IPS-NIHi7 (cell line): ENCODE results near the gene CYP2A6.
A peak's percentile ranks its signal among the peaks of the same experiment; 100 is the strongest.
"Not testable (repeated sequence)": the region's sequence is repeated elsewhere in the genome, so short reads cannot be mapped to it uniquely, and the experiment has no call there.

Experiments
- DNase-seq: peaks from one replicate; pipeline ENCODE4 v3.0.0; 2012; ENCODE audit warnings: mixed read lengths; ENCODE audit errors: extremely low spot score

CYP2A6 gene

DNA sequence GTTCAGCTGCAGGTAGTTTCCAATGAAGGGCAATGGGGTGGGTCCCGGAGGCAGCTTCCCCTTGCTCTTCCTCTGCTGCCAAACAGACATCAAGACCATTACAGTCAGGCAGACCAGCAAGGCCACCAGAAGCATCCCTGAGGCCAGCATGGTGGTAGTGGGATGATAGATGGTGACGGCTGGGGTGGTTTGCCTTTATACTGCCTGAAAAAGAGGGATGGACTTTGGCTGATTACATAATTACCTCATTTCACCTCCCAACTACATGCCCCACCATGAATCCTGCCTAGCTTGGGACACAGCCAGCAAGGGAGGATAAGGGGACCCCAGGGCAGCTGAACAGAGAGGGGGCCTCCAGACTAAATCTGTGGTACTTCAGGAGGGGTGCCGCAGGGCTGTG is at the start of gene CYP2A6:
TSS of gene CYP2A6 (minus strand) at position 171 of the 400 bp plus-strand sequence. CDS start at position 150, 21 bp downstream.
- not testable (repeated sequence) for DNase-seq

GRCh38 chr19:40899964-40900363 is 49.7 kb upstream of the CYP2A6 start:
- not testable (repeated sequence) for DNase-seq

DNA sequence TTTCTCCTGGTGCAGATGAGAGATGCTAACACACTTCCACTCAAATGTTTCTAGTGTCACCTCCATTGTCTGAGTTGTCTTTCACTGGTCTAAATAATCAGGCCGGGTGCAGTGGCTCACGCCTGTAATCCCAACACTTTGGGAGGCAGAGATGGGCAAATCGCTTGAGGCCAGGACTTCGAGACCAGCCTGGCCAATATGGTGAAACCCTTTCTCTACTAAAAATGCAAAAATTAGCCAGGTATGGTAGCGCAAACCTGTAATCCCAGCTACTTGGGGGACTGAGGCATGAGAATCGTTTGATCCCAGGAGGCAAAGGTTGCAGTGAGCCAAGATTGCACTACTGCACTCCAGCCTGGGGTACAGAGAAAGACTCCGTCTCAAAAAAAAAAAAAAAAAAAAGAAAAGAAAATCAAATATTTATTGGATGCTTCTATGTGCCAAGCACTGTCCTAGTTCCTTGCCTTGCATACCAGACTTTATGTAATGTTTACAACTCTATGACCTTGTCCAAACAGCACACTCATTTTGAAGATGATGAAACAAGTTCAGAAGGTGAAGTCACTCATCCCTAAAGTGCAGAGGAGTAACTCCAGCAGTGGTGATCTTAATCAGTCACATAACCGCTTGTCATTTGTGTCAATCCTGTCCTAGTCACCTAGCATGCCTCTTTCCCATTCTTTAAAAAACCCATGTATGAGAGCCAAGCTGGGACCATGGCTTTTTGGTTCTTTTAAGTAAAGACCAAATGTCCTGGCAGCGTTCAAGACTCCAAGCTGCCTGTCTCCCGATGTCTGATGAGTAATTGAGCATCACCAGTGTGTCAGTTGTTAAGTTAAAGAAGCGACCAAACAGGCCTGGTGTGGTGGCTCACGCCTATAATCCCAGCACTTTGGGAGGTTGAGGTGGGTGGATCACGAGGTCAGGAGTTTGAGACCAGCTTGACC is 46.9 kb upstream of the CYP2A6 start:
- not testable (repeated sequence) for DNase-seq

- no peak for DNase-seq
Observed at GRCh38 chr19:40896418-40896796, 46.2 kb upstream of the CYP2A6 start.

DNA sequence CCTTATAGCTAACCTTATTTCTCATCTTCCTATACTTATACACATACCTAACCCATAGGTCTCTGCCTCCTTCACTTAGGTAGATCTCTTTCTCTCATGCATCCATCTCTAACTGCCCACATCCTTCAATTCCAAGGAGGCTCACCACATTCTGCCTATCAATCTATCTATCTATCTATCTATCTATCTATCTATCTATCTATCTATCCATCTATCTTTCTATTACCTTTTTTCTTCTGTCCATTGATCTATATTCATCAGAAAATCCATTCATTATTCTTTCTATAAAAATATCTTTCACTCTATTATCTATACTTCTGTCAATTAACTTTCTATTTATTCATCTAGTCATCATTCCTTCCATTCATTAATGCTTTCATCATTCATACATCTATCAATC is 42.9 kb upstream of the CYP2A6 start:
- no peak for DNase-seq

DNA sequence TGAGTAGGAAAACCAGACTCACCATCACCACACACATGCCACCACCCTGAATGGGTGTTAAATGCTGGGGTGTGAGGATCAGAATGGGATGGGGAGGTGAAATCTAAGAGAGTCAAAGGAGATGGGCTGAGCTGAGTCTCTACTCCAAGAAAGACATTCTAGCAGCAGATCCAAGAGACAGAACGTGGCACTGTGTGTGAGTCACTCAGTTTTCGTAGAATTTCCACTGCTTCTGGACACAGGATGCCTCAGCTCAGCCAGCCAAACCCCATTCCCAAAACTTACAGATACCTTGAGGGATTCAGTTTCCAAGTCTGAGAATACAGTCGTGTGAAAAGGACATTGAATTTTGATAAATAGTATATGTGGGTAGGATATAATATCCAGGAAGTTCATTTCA is 39.1 kb upstream of the CYP2A6 start:
- no peak for DNase-seq

- no peak for DNase-seq
Observed at GRCh38 chr19:40888191-40888590, 37.9 kb upstream of the CYP2A6 start.

DNA sequence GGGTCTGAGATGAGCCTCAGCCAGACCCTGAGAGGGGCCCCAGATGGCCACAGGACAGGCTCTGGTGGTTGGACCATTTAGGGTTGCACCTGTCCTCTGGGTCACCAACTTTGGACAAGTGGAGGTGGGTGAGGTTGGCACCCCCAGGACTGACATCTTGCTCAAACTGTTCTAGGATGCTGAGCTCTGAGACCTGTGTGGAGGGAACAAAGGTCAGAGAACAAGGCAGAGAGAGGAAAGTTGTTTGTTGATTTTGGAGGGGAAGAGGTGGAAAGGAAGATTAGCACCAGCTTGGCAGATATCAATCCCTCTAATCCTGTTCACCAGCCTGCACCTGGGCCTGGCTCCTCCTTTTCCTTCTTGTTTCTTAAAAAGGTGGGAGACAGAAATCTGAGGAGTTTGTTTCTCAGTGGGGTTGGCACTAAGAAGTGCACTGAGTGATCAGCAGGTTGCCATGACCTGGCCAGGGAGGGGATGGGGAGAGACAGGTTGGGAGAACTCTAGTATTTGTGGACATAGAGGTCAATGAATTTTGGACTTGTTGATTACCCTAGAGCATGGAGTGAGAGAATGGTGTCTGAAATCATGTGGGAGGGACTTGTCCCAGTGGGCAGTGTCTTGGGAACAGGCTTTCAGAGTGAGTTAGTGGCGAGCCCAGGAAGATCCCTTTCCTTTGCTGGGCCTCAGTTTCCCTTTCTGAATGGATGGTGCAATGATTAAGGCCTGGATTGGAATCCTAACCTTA is 34.1 kb upstream of the CYP2A6 start:
- DNase-seq, result not testable (repeated sequence)

GRCh38 chr19:40882062-40882461 is 31.8 kb upstream of the CYP2A6 start, which contains the start of gene CYP2A7:
CYP2A7 (minus strand) TSS chr19:40882231; CDS start chr19:40882210, 21 bp downstream.
- not testable (repeated sequence) for DNase-seq

GRCh38 chr19:40879349-40879748 is 29.1 kb upstream of the CYP2A6 start:
- DNase-seq, result not testable (repeated sequence)

- peak; percentile 72 for DNase-seq
Observed at GRCh38 chr19:40875526-40875951, 25.3 kb upstream of the CYP2A6 start.

GRCh38 chr19:40874874-40875273 is 24.6 kb upstream of the CYP2A6 start:
- not testable (repeated sequence) for DNase-seq

- not testable (repeated sequence) for DNase-seq
Observed at GRCh38 chr19:40873873-40874272, 23.6 kb upstream of the CYP2A6 start.

- no peak for DNase-seq
Observed at GRCh38 chr19:40872209-40872608, 22.0 kb upstream of the CYP2A6 start.

- no peak for DNase-seq
Observed at GRCh38 chr19:40867701-40868100, 17.5 kb upstream of the CYP2A6 start.

DNA sequence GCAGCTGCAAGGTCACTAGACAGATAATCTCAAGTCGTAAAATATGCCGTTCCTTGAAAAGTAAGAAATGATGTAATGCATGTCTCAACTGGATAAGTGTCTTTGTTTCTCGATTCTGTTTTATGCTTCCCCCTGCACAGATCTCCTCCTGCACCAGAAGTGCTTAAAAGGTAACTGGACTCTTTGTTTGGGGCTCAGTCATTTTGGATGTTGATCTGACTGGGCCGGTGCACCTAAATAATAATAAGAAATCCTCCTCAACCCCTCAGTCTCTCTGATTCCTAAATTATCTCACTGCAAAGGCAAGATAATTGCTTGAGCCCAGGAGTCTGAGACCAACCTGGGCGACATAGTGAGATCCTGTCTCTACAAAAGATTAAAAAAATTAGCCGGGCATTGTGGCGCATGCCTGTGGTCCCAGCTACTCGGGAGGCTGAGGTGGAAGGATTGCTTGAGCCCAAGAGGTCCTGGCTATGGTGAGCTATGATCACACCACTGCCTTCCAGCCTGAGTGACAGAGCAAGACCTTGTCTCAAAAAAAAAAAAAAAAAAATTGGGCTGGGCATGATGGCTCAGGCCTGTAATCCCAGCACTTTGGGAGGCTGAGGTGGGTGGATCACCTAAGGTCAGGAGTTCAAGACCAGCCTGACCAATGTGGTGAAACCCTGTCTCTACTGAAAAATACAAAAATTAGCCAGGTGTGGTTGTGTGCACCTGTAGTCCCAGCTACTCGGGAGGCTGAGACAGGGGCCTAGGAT is 14.7 kb upstream of the CYP2A6 start:
- not testable (repeated sequence) for DNase-seq

DNA sequence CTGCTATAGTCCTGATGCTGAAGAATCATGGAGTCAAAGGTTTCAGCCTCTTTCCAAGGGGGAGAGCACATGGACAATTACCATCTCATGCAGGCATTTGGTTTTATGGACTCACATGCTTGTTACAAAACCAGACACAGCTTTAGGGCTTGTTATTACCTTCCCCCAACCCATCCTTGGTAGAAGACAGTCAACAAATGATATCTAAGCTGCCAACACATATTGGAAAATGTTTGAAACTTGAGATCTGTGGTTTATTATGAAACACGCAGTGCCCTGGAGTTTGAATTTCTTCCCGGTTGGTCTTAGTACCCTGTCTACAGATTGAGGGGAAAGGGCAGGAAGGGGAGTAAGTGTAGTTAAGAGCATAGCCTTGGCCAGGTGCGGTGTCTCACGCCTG is 12.5 kb upstream of the CYP2A6 start:
- DNase-seq, result no peak

DNA sequence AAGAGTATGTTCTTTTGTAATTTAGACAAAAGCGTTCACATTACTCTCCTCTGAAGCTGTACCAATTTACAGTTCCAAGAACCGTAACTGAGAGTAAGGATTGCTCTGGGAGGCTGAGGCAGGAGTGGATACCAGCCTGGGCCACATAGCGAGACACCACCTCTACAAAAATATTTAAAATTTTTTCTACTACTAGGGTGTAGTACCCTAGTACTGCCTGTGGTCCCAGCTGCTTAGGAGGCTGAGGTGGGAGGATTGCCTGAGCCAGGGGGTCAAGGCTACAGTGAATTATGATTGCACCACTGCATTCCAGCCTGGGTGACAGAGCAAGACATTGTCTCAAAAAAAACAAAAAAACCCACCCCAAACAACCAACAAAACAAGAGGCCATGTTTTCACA is 12.1 kb upstream of the CYP2A6 start:
- DNase-seq, result no peak

DNA sequence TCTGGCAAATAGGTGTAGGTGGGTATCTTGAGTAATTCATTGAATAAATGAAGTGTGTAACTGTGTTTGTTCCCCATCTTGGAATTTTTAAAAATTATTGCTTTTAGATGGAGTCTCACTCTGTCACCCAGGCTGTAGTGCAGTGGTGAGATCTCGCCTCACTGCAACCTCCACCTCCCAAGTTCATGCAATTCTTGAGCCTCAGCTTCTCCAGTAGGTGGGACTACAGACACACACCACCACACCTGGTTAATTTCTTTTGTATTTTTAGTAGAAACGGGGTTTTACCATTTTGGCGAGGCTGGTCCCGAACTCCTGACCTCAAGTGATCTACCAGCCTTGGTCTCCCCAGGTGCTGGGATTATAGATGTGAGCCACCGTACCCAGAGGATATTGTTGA is 7.9 kb upstream of the CYP2A6 start:
- no peak for DNase-seq

DNA sequence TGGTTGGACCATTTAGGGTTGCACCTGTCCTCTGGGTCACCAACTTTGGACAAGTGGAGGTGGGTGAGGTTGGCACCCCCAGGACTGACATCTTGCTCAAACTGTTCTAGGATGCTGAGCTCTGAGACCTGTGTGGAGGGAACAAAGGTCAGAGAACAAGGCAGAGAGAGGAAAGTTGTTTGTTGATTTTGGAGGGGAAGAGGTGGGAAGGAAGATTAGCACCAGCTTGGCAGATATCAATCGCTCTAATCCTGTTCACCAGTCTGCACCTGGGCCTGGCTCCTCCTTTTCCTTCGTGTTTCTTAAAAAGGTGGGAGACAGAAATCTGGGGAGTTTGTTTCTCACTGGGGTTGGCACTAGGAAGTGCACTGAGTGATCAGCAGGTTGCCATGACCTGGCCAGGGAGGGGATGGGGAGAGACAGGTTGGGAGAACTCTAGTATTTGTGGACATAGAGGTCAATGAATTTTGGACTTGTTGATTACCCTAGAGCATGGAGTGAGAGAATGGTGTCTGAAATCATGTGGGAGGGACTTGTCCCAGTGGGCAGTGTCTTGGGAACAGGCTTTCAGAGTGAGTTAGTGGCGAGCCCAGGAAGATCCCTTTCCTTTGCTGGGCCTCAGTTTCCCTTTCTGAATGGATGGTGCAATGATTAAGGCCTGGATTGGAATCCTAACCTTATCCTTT is 2.4 kb upstream of the CYP2A6 start:
- DNase-seq, result not testable (repeated sequence)

DNA sequence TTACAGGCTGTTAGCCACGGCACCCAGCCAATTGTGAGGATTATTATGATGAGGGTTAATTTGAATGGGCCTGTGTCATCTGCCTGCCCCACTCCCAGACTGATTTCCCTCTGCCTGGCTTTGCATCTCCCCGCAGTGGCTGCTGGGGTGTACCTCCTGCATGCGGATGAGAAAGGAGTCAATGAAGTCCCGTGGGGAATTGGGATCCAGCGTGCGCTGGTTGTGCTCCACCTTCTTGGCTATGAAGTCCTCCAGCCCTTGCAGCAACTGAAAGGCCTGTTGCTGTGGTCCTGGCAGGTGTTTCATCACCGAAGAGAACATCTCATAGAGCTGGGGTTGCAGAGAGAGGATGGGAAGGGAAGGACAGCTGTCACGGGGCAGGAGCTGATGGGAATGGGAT is 3.5 kb downstream of the CYP2A6 start:
- not testable (repeated sequence) for DNase-seq
